ENCODE results near the gene SRRT. TPM values are rescaled to one million over a fixed set of nuclear protein-coding genes. Genes with fewer than 3 reads are reported as not detected.

The SRRT gene
- total and polyA plus RNA-seq, 2 donors (not counting 3 experiments of a cell fraction or from before 2014, with no cell fraction given) = 58.6 to 199 TPM

DNA sequence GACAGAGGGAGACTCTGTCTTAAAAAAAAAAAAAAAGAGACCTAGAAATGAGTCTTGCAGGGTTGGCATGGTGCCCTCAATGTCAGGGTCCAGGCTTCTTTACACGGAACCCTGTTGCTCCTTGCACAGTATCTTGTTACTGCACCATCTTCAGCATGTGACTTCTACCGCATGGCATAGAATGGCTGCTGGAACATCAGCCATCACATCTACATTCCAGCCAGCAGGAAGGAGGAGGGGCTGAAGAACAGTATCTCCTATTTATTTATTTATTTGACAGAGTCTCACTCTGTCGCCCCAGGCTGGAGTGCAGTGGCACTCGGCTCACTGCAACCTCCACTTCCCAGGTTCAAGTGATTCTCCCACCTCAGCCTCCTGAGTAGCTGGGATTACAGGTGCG lies 24.5 kb downstream of the SRRT start:
- no peak for FAIRE-seq
- BruUV-seq (replicated peaks) = no TSS peak
- H3K79me2 ChIP-seq (ENCODE audit: control insufficient read depth, insufficient read depth, low read length) = no peaks in the 10 kb centered on the region
- CTCF ChIA-PET = interaction anchor here (1.1 to 5.7 kb wide), 7 partner anchors 149 to 178 kb away, joined by 3 to 57 read pairs (median 4); no protein-coding TSS in a partner anchor
- H3K4me3 ChIP-seq (replicated peaks in 1 of 3; ENCODE audit: insufficient read depth in 1 of 3, low read depth in 1 of 3, low read length in 3 of 3) = no peak overlapping the region
- dilution Hi-C loops (cut with MboI; ENCODE audit: extremely low pct_ligation_motif_present, low sequenced_read_pairs) = no loop called here
- H3K9me3 ChIP-seq (replicated peaks; ENCODE audit: control insufficient read depth, insufficient read depth, low read length) = no peaks in the 10 kb centered on the region
- POLR2A ChIA-PET = no interaction called here
- H3K9me1 ChIP-seq (replicated peaks; ENCODE audit: control insufficient read depth, extremely low read depth, insufficient read depth, low read length) = no peaks in the 10 kb centered on the region
- no peak overlapping the region for H3K9ac ChIP-seq (replicated peaks; ENCODE audit: extremely low read depth, insufficient read depth, low read length)
- H3K4me1 ChIP-seq (ENCODE audit: control insufficient read depth, extremely low read depth, insufficient read depth, low read length) = peaks cover 5% of the 10 kb centered on the region
- peaks cover 9 to 19% of the 10 kb centered on the region in 2 experiments for H3K27me3 ChIP-seq (ENCODE audit: control insufficient read depth in 2 of 2, insufficient read depth in 2 of 2, low read length in 2 of 2)
- no peak for DNase-seq (ENCODE audit: low read depth, low spot score)
- no peak overlapping the region for H2AFZ ChIP-seq (ENCODE audit: low read depth, low read length)
- TF ChIP-seq MYC (IDR thresholded peaks at IDR 0.05; ENCODE audit: low read depth, low read length) = no peak
- no peak for TF ChIP-seq FOS (IDR thresholded peaks at IDR 0.05; ENCODE audit: borderline replicate concordance, insufficient read depth, low read length)
- TF ChIP-seq, protein P1, sequence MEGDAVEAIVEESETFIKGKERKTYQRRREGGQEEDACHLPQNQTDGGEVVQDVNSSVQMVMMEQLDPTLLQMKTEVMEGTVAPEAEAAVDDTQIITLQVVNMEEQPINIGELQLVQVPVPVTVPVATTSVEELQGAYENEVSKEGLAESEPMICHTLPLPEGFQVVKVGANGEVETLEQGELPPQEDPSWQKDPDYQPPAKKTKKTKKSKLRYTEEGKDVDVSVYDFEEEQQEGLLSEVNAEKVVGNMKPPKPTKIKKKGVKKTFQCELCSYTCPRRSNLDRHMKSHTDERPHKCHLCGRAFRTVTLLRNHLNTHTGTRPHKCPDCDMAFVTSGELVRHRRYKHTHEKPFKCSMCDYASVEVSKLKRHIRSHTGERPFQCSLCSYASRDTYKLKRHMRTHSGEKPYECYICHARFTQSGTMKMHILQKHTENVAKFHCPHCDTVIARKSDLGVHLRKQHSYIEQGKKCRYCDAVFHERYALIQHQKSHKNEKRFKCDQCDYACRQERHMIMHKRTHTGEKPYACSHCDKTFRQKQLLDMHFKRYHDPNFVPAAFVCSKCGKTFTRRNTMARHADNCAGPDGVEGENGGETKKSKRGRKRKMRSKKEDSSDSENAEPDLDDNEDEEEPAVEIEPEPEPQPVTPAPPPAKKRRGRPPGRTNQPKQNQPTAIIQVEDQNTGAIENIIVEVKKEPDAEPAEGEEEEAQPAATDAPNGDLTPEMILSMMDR (IDR thresholded peaks at IDR 0.05; ENCODE audit: extremely low read depth in 1 of 2, insufficient read depth in 1 of 2, low read depth in 1 of 2, low read length in 2 of 2) = no peak
- no peak for TF ChIP-seq EZH2 (IDR thresholded peaks at IDR 0.05; ENCODE audit: borderline replicate concordance, low read depth, low read length, severe bottlenecking)
- TF ChIP-seq, protein P2, sequence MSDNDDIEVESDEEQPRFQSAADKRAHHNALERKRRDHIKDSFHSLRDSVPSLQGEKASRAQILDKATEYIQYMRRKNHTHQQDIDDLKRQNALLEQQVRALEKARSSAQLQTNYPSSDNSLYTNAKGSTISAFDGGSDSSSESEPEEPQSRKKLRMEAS (IDR thresholded peaks at IDR 0.05; ENCODE audit: insufficient read depth, insufficient read length) = no peak
- TF ChIP-seq GATA2 (IDR thresholded peaks at IDR 0.05; ENCODE audit: insufficient read depth, insufficient read length, low read depth, low read length) = no peak
- TF ChIP-seq JUN (IDR thresholded peaks at IDR 0.05; ENCODE audit: borderline replicate concordance, insufficient read depth, insufficient read length, low read depth) = no peak
- no peak for TF ChIP-seq POLR2AphosphoS5 (IDR thresholded peaks at IDR 0.05; ENCODE audit: insufficient read depth, low read depth, low read length)
- no peaks in the 10 kb centered on the region for H3K36me3 ChIP-seq (ENCODE audit: control insufficient read depth in 2 of 2, extremely low read depth in 1 of 2, insufficient read depth in 2 of 2, low read length in 2 of 2)
- intact Hi-C loops (cut with micrococcal nuclease) = loop anchor here (10.0 kb wide), 2 partner anchors 265 to 395 kb away; partner anchors contain the start of gene VGF
- no peak overlapping the region for H3K27ac ChIP-seq (ENCODE audit: insufficient read depth, low read depth, low read length)
- H3K4me2 ChIP-seq (ENCODE audit: insufficient read depth, low read length) = no peak overlapping the region
- H4K20me1 ChIP-seq (replicated peaks; ENCODE audit: control insufficient read depth, extremely low read depth, insufficient read depth, low read length) = no peaks in the 10 kb centered on the region
